ENCODE data around the gene EIF3CL.
"Not testable (repeated sequence)": the region's sequence is repeated elsewhere in the genome, so short reads cannot be mapped to it uniquely, and the experiment has no call there.

EIF3CL gene
- 0.18 to 0.96 reads per million in 2 experiments for total RNA-seq

GRCh38 chr16:28403220-28404072, at the start of gene EIF3CL:
Gene EIF3CL (minus strand): TSS chr16:28403841. CDS start chr16:28403618, 223 bp downstream.
- not testable (repeated sequence) for DNase-seq (ENCODE audit: low read depth)

GRCh38 chr16:28447081-28447480, 43.4 kb upstream of the EIF3CL start:
- not testable (repeated sequence) for DNase-seq (ENCODE audit: low read depth)

GRCh38 chr16:28446388-28446787, 42.7 kb upstream of the EIF3CL start:
- DNase-seq (ENCODE audit: low read depth) = not testable (repeated sequence)

- not testable (repeated sequence) for DNase-seq (ENCODE audit: low read depth)
Observed at GRCh38 chr16:28443943-28444342, 40.3 kb upstream of the EIF3CL start.

- not testable (repeated sequence) for DNase-seq (ENCODE audit: low read depth)
Observed at GRCh38 chr16:28438899-28439298, 35.3 kb upstream of the EIF3CL start.

- not testable (repeated sequence) for DNase-seq (ENCODE audit: low read depth)
Observed at GRCh38 chr16:28435340-28435739, 31.7 kb upstream of the EIF3CL start.

- DNase-seq (ENCODE audit: low read depth) = not testable (repeated sequence)
Observed at GRCh38 chr16:28426060-28426680, 22.5 kb upstream of the EIF3CL start.

GRCh38 chr16:28421071-28421750, 17.6 kb upstream of the EIF3CL start:
- not testable (repeated sequence) for DNase-seq (ENCODE audit: low read depth)

GRCh38 chr16:28417033-28417432, 13.4 kb upstream of the EIF3CL start:
- not testable (repeated sequence) for DNase-seq (ENCODE audit: low read depth)

GRCh38 chr16:28414530-28414929, 10.9 kb upstream of the EIF3CL start:
- not testable (repeated sequence) for DNase-seq (ENCODE audit: low read depth)

GRCh38 chr16:28413585-28413984, 9.9 kb upstream of the EIF3CL start:
- DNase-seq (ENCODE audit: low read depth) = not testable (repeated sequence)

- DNase-seq (ENCODE audit: low read depth) = not testable (repeated sequence)
Observed at GRCh38 chr16:28392054-28392453, 11.6 kb downstream of the EIF3CL start.

GRCh38 chr16:28382177-28382867, 21.3 kb downstream of the EIF3CL start:
- DNase-seq (ENCODE audit: low read depth) = not testable (repeated sequence)

GRCh38 chr16:28377822-28378221, 25.8 kb downstream of the EIF3CL start:
- not testable (repeated sequence) for DNase-seq (ENCODE audit: low read depth)

- DNase-seq (ENCODE audit: low read depth) = not testable (repeated sequence)
Observed at GRCh38 chr16:28377108-28377625, 26.5 kb downstream of the EIF3CL start.

GRCh38 chr16:28375115-28375514, 28.5 kb downstream of the EIF3CL start:
- DNase-seq (ENCODE audit: low read depth) = not testable (repeated sequence)

GRCh38 chr16:28374281-28374680, 29.4 kb downstream of the EIF3CL start:
- not testable (repeated sequence) for DNase-seq (ENCODE audit: low read depth)

GRCh38 chr16:28367926-28368325, 35.7 kb downstream of the EIF3CL start:
- DNase-seq (ENCODE audit: low read depth) = not testable (repeated sequence)

- DNase-seq (ENCODE audit: low read depth) = not testable (repeated sequence)
Observed at GRCh38 chr16:28364268-28365173, 39.1 kb downstream of the EIF3CL start.

- DNase-seq (ENCODE audit: low read depth) = not testable (repeated sequence)
Observed at GRCh38 chr16:28363408-28363807, 40.2 kb downstream of the EIF3CL start, which contains the start of gene NPIPB6. Gene NPIPB6 (minus strand): TSS chr16:28363508. CDS start chr16:28362822, 686 bp downstream.
